GM23248 (cell line): ENCODE measurements around the gene ADGRF5. TPM values are rescaled to one million over a fixed set of nuclear protein-coding genes. Genes with fewer than 3 reads are reported as not detected.
"Not testable (repeated sequence)": the region's sequence is repeated elsewhere in the genome, so short reads cannot be mapped to it uniquely, and the experiment has no call there.

Experiments
- DNase-seq: peaks from one replicate; pipeline ENCODE4 v3.0.0-alpha.2; 2015
- H2AFZ ChIP-seq: fragments of 200-600 bp; sonication (generic); 2 replicates; pipeline ENCODE4 v1.6.1; 2016; ENCODE audit warnings: antibody characterized with exemption
- H3F3A ChIP-seq: fragments of 200-600 bp; sonication (generic); 2 replicates; pipeline ENCODE4 v1.6.1; 2016; ENCODE audit warnings: mild to moderate bottlenecking, antibody characterized with exemption, mixed run types; ENCODE audit not compliant: insufficient read depth
- H3K27ac ChIP-seq: fragments of 200-600 bp; sonication (generic); 2 replicates; pipeline ENCODE4 v1.5.1; 2016; ENCODE audit warnings: mild to moderate bottlenecking
- H3K27me3 ChIP-seq: fragments of 200-600 bp; sonication (generic); replicated peaks from 2 replicates; pipeline ENCODE4 v1.6.1; 2016; ENCODE audit warnings: mild to moderate bottlenecking; ENCODE audit not compliant: insufficient read depth
- H3K36me3 ChIP-seq: fragments of 200-600 bp; sonication (generic); 2 replicates; pipeline ENCODE4 v1.6.1; 2016; ENCODE audit warnings: low read depth, mild to moderate bottlenecking
- H3K4me1 ChIP-seq: fragments of 200-600 bp; sonication (generic); 2 replicates; pipeline ENCODE4 v1.6.1; 2016; ENCODE audit warnings: mild to moderate bottlenecking; ENCODE audit not compliant: insufficient read depth
- H3K4me2 ChIP-seq: fragments of 200-600 bp; sonication (generic); one replicate; pipeline ENCODE4 v1.6.1; 2016; ENCODE audit warnings: mild to moderate bottlenecking; ENCODE audit not compliant: unreplicated experiment
- H3K4me3 ChIP-seq: fragments of 200-600 bp; sonication (generic); 2 replicates; pipeline ENCODE4 v1.5.1; 2016; ENCODE audit warnings: mild to moderate bottlenecking
- H3K79me2 ChIP-seq: fragments of 200-600 bp; sonication (generic); 2 replicates; pipeline ENCODE4 v1.6.1; 2016; ENCODE audit warnings: mild to moderate bottlenecking; ENCODE audit not compliant: insufficient read depth
- H3K9ac ChIP-seq: fragments of 200-600 bp; sonication (generic); 2 replicates; pipeline ENCODE4 v1.6.1; 2016; ENCODE audit warnings: mild to moderate bottlenecking
- H3K9me2 ChIP-seq: fragments of 200-600 bp; sonication (generic); 2 replicates; pipeline ENCODE4 v1.6.1; 2016; ENCODE audit warnings: mixed run types, mild to moderate bottlenecking, moderate library complexity; ENCODE audit not compliant: insufficient read depth
- H3K9me3 ChIP-seq: fragments of 200-600 bp; sonication (generic); one replicate; pipeline ENCODE4 v1.6.1; 2017; ENCODE audit warnings: low read depth
- H4K20me1 ChIP-seq: fragments of 200-600 bp; sonication (generic); 2 replicates; pipeline ENCODE4 v1.6.0; 2016; ENCODE audit not compliant: insufficient read depth
- EZH2 ChIP-seq: fragments of 200-600 bp; sonication (generic); IDR thresholded peaks from 2 replicates; pipeline ENCODE4 v1.6.1; 2018; ENCODE audit warnings: antibody characterized with exemption, mild to moderate bottlenecking; ENCODE audit not compliant: insufficient read depth, poor library complexity, severe bottlenecking
- EZH2phosphoT487 ChIP-seq: fragments of 200-600 bp; sonication (generic); IDR thresholded peaks from 2 replicates; pipeline ENCODE4 v1.6.1; 2018; ENCODE audit warnings: antibody characterized with exemption, moderate library complexity, mild to moderate bottlenecking, low read depth; ENCODE audit not compliant: insufficient read depth
- WGBS, 2 experiments: methylation state at CpG; one replicate each; pipeline ENCODE4 v1.1.6; 2015 to 2017; ENCODE audit warnings: low lambda C conversion rate in 2 of 2, low coverage in 1 of 2; ENCODE audit errors: missing lambda C conversion rate in 2 of 2; 5-methylcytosine and 5-hydroxymethylcytosine counted together
- in situ Hi-C: fragments of 300-500 bp; cut with MboI; formaldehyde crosslinking; loops from 2 replicates; pipeline ENCODE4 v1.15.0; 2020
- polyA plus RNA-seq: library from polyadenylated mRNA; unstranded; fragments of >200 nt; fragmentation: Nextera tagmentation; extraction: Ambion mirVana; gene quantifications from 2 replicates; pipeline ENCODE4 v1.2.1, GENCODE V29; 2016
- total RNA-seq: library from RNA; depleted of rRNA; stranded (reverse); fragments of >200 nt; shearing (Covaris generic); gene quantifications from 2 replicates; pipeline ENCODE4 v1.2.3, GENCODE V29; 2014

Gene ADGRF5
- total and polyA plus RNA-seq, 2 experiments from 2014 or later: 0.29 to 0.65 TPM

DNA sequence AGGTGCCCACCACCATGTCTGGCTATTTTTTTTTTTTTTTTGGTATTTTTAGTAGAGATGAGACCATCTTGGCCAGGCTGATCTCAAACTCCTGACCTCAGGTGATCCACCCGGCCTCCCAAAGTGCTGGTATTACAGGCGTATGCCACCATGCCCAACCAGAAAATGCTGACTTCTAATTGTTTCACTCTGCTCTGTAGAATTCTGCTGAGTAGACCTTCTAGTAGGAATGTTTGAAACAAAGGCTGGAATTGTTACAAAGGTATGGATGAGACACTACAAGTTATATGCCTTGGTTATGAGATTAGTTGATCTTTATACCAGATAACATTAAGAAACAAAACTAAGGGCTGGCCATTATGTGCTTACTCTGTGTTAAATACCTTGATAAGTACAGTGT is 83.7 kb downstream of the ADGRF5 start:
- no peaks in the 10 kb centered on the region for H3K9me2 ChIP-seq
- WGBS, 2 experiments: 15 to 37% methylated on average over 2 of the region's 2 CpGs
- no peak overlapping the region for H3K27ac ChIP-seq
- H3K27me3 ChIP-seq: no peaks in the 10 kb centered on the region
- TF ChIP-seq EZH2phosphoT487 (no peak), EZH2 (no peak)
- H3K36me3 ChIP-seq: no peaks in the 10 kb centered on the region
- no peaks in the 10 kb centered on the region for H4K20me1 ChIP-seq
- no peaks in the 10 kb centered on the region for H3K4me1 ChIP-seq
- H3K9me3 ChIP-seq: no peaks in the 10 kb centered on the region
- H3F3A ChIP-seq: no peaks in the 10 kb centered on the region
- H2AFZ ChIP-seq: no peak overlapping the region
- H3K9ac ChIP-seq: no peak overlapping the region
- in situ Hi-C loops: no loop called here
- H3K79me2 ChIP-seq: no peaks in the 10 kb centered on the region
- H3K4me3 ChIP-seq: no peak overlapping the region
- DNase-seq: no peak
- no peak overlapping the region for H3K4me2 ChIP-seq

DNA sequence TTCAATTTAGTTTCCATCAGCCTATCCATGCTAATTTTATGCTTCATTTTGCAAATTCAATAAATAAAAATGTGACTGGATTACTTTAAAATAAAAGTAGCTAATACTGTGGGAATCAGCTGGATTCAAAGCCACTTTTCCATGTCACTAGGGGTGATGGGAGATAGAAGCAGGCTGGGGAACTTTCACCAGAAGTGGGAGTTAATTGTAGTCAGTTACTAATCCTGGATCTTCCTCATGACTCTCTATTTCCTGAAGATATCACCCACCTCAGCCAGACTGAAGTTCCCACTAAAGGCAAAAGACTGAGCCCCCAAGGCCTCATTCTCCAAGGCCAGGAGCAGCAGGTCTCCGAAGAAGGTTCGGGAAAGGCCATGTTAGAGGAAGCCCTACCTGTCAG is 86.7 kb downstream of the ADGRF5 start:
- H3K27ac ChIP-seq, H4K20me1 ChIP-seq, H3K9ac ChIP-seq, DNase-seq, in situ Hi-C loops, H3K79me2 ChIP-seq, H3K4me2 ChIP-seq, H3K36me3 ChIP-seq, H3K9me2 ChIP-seq, H3K4me1 ChIP-seq, H3F3A ChIP-seq, H3K4me3 ChIP-seq, H2AFZ ChIP-seq, H3K27me3 ChIP-seq, H3K9me3 ChIP-seq: not testable (repeated sequence)
- WGBS, 2 experiments: 68 to 93% methylated on average over 2 of the region's 2 CpGs

DNA sequence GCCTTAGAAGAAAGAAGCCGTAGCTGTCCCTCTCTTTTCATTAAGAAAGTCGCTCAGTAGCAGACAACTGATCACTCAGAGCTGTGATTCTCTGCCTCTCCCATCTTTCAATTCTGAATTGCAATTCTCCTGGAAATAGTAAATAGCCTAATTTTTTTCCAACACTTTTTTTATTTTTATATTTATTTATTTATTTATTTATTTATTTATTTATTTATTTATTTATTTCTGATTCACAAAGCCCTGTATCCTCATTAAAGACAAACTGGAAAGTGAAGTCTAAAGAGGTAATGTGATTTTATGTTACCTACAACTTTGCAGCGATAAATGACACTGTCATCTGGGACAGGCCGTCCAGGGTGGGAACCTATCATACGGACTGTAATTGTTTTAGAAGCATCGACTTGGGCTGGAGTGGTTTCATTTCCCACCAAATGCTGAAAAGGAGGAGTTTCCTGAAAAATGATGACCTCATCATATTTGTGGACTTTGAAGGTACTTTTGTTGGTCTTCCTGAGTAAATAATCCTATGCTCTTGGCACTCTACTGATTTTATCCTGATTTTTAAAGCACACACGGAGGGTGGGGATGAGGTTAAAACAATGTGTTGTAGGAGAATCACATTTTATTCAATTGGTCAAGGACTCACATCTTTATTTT is 87.4 kb downstream of the ADGRF5 start:
- in situ Hi-C loops, H4K20me1 ChIP-seq: not testable (repeated sequence)

DNA sequence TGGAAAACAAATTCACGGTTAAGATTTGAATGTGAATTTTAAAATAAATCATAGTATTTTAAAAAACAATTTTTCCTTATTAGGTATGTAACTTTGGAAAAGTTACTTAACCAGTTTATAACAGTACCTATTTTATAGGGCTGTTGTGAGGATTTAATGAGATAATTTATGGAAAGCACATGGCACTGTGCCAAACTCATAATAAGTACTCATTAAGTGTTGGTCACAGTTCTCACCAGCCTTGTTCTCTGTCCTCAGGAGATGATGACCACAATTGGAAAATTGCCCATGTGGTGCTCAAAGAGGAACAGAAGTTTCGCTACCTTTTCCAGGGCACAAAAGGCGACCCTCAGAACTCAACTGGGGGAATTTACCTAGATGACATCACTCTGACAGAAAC is 88.9 kb downstream of the ADGRF5 start:
- DNase-seq: no peak
- Histone ChIP-seq H3F3A (no peaks in the 10 kb centered on the region), H3K9me3 (no peaks in the 10 kb centered on the region), H3K9me2 (no peaks in the 10 kb centered on the region), H3K79me2 (no peaks in the 10 kb centered on the region), H3K4me2 (no peak overlapping the region), H3K27me3 (0 out of 2 replicates have a peak, but pooled peaks cover 5% of the 10 kb centered on the region), H3K36me3 (no peaks in the 10 kb centered on the region), H3K4me3 (no peak overlapping the region), H2AFZ (no peak overlapping the region), H3K27ac (no peak overlapping the region), H4K20me1 (no peaks in the 10 kb centered on the region), H3K9ac (no peak overlapping the region), H3K4me1 (no peaks in the 10 kb centered on the region)
- 49 to 59% methylated on average over 3 of the region's 3 CpGs for WGBS, 2 experiments
- no peak for TF ChIP-seq EZH2
- TF ChIP-seq EZH2phosphoT487: no peak
- in situ Hi-C loops: no loop called here

More for the DNA sequence above, 87.4 kb downstream of the ADGRF5 start:
- not testable (repeated sequence) for H3K27me3 ChIP-seq, H3K36me3 ChIP-seq, H3K9ac ChIP-seq, H3K4me1 ChIP-seq, H3K79me2 ChIP-seq, H3K9me3 ChIP-seq, H3F3A ChIP-seq, DNase-seq, H3K9me2 ChIP-seq, H3K4me3 ChIP-seq, H3K4me2 ChIP-seq, H3K27ac ChIP-seq, H2AFZ ChIP-seq
- WGBS, 2 experiments: 53 to 55% methylated on average over 7 of the region's 7 CpGs

DNA sequence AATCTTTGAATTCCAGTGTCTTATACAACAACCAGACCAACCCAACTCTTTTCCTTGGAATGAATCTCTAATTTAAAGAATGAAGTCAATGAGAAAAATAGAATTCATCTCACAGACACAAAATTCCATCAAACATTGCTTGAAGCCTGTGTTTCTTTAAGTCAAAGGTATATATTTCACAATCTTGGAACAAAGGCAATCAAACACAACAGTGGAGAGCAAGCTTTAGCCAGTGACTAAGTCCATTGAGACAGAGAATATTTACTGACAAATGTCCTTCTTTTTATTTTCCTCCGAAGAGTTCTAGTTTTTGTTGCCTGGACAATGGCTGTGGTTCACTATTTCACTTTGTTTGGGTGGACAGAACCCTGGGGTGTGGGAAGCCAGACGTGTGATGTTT is 92.8 kb downstream of the ADGRF5 start:
- 0 out of 2 replicates have a peak, but pooled peaks cover 5% of the 10 kb centered on the region for H3K27me3 ChIP-seq
- H3K4me1 ChIP-seq: no peaks in the 10 kb centered on the region
- DNase-seq: no peak
- TF ChIP-seq EZH2 (no peak), EZH2phosphoT487 (no peak)
- no peaks in the 10 kb centered on the region for H3K36me3 ChIP-seq
- in situ Hi-C loops: no loop called here
- H2AFZ ChIP-seq: no peak overlapping the region
- H3K9me2 ChIP-seq: no peaks in the 10 kb centered on the region
- no peak overlapping the region for H3K27ac ChIP-seq
- WGBS, 2 experiments: 22 to 37% methylated on average over 2 of the region's 2 CpGs
- H3F3A ChIP-seq: no peaks in the 10 kb centered on the region
- no peaks in the 10 kb centered on the region for H3K9me3 ChIP-seq
- H3K4me3 ChIP-seq: no peak overlapping the region
- no peak overlapping the region for H3K9ac ChIP-seq
- no peaks in the 10 kb centered on the region for H3K79me2 ChIP-seq
- H4K20me1 ChIP-seq: no peaks in the 10 kb centered on the region
- no peak overlapping the region for H3K4me2 ChIP-seq
